Activated naive CD4-positive, alpha-beta T cell treated with anti-CD3 and anti-CD28 coated beads, Interleukin-2, amount 10 ng/mL, durations not matched to agents 7 days and 5 days (primary cell): ENCODE results near the gene LXN.

Experiments used
- CTCF ChIA-PET: fragments of 350-600 bp; sonication (Branson Sonifier 250); formaldehyde crosslinking; loops from one replicate; lab custom pipeline; 2021; ENCODE audit warnings: antibody characterized with exemption; lab: Charles Lee
- DNase-seq: peaks from one replicate; pipeline ENCODE4 v3.0.0-alpha.2; 2020
- H3K27ac Mint-ChIP-seq: one replicate; pipeline ENCODE4 v1.8.0; 2021; ENCODE audit warnings: mild to moderate bottlenecking, moderate library complexity, mixed read lengths
- H3K27me3 Mint-ChIP-seq: one replicate; pipeline ENCODE4 v1.8.0; 2021; ENCODE audit warnings: mild to moderate bottlenecking, mixed read lengths
- H3K36me3 Mint-ChIP-seq: one replicate; pipeline ENCODE4 v1.8.0; 2021; ENCODE audit warnings: mixed read lengths
- H3K4me1 Mint-ChIP-seq: one replicate; pipeline ENCODE4 v1.8.0; 2021; ENCODE audit warnings: mixed read lengths
- H3K4me3 Mint-ChIP-seq: one replicate; pipeline ENCODE4 v1.8.0; 2021; ENCODE audit warnings: mild to moderate bottlenecking, moderate library complexity, mixed read lengths
- H3K9me3 Mint-ChIP-seq: one replicate; pipeline ENCODE4 v1.8.0; 2021; ENCODE audit warnings: mixed read lengths

LXN gene

GRCh38 chr3:158659454-158660237 lies 12.8 kb downstream of the LXN start:
- no peak overlapping the region for H3K4me3 Mint-ChIP-seq
- H3K27me3 Mint-ChIP-seq: no peaks in the 10 kb centered on the region
- CTCF ChIA-PET: interaction anchor here (0.7 to 4.0 kb wide), 17 partner anchors 8 to 187 kb away, joined by 3 to 83 read pairs (median 6); partner anchors contain the start of genes GFM1, LXN and MFSD1
- no peak overlapping the region for H3K27ac Mint-ChIP-seq
- no peaks in the 10 kb centered on the region for H3K9me3 Mint-ChIP-seq
- peaks cover 27% of the 10 kb centered on the region for H3K36me3 Mint-ChIP-seq
- peaks cover 8% of the 10 kb centered on the region for H3K4me1 Mint-ChIP-seq
- peak; percentile 66 for DNase-seq

DNA sequence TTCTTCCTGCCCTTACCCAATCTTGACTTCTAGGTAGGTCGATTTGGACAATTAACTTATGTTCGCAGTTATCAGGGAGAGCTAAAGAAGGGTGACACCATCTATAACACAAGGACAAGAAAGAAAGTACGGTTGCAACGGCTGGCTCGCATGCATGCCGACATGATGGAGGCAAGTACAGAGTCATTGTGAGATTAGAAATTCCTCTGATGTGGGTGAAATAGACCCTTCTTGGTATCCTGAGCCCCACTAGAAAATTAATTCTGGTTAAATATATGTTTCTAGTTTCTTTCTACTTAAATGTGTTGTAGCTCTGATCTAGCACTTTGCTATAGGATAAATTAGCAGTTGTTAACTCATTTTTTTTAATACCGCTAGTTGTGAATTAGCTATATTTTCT lies 13.6 kb downstream of the LXN start:
- H3K4me1 Mint-ChIP-seq: peaks cover 8% of the 10 kb centered on the region
- no peak for DNase-seq
- no peak overlapping the region for H3K4me3 Mint-ChIP-seq
- H3K27me3 Mint-ChIP-seq: no peaks in the 10 kb centered on the region
- peaks cover 23% of the 10 kb centered on the region for H3K36me3 Mint-ChIP-seq
- H3K27ac Mint-ChIP-seq: no peak overlapping the region
- CTCF ChIA-PET: interaction anchor here (0.9 to 4.0 kb wide), 14 partner anchors 11 to 143 kb away, joined by 3 to 83 read pairs (median 7); partner anchors contain the start of genes GFM1, LXN and MFSD1
- H3K9me3 Mint-ChIP-seq: no peaks in the 10 kb centered on the region

- DNase-seq: no peak
- no peak overlapping the region for H3K4me3 Mint-ChIP-seq
- no peaks in the 10 kb centered on the region for H3K27me3 Mint-ChIP-seq
- peaks cover 5% of the 10 kb centered on the region for H3K4me1 Mint-ChIP-seq
- H3K9me3 Mint-ChIP-seq: no peaks in the 10 kb centered on the region
- CTCF ChIA-PET: interaction anchor here (2.0 to 2.5 kb wide), 2 partner anchors 8 kb away, joined by 9 to 10 read pairs; partner anchors contain the start of gene GFM1
- H3K36me3 Mint-ChIP-seq: peaks cover 31% of the 10 kb centered on the region
- no peak overlapping the region for H3K27ac Mint-ChIP-seq
Observed at GRCh38 chr3:158652463-158652862, 20.0 kb downstream of the LXN start.

- H3K27ac Mint-ChIP-seq: no peak overlapping the region
- no peaks in the 10 kb centered on the region for H3K27me3 Mint-ChIP-seq
- CTCF ChIA-PET: interaction anchor here (2.0 kb wide), 2 partner anchors 9 to 76 kb away, joined by 6 to 9 read pairs; no protein-coding TSS in a partner anchor
- peaks cover 11% of the 10 kb centered on the region for H3K4me1 Mint-ChIP-seq
- no peak for DNase-seq
- H3K9me3 Mint-ChIP-seq: no peaks in the 10 kb centered on the region
- H3K36me3 Mint-ChIP-seq: peaks cover 29% of the 10 kb centered on the region
- no peak overlapping the region for H3K4me3 Mint-ChIP-seq
Observed at GRCh38 chr3:158651192-158651591, 21.3 kb downstream of the LXN start.

GRCh38 chr3:158649791-158650190 lies 22.7 kb downstream of the LXN start:
- DNase-seq: no peak
- no peaks in the 10 kb centered on the region for H3K27me3 Mint-ChIP-seq
- H3K4me1 Mint-ChIP-seq: peaks cover 22% of the 10 kb centered on the region
- CTCF ChIA-PET: interaction anchor here (0.8 to 2.0 kb wide), 2 partner anchors 78 to 174 kb away, joined by 3 to 6 read pairs; no protein-coding TSS in a partner anchor
- H3K9me3 Mint-ChIP-seq: no peaks in the 10 kb centered on the region
- no peak overlapping the region for H3K4me3 Mint-ChIP-seq
- peak overlapping the region; percentile 12 for H3K27ac Mint-ChIP-seq
- peaks cover 25% of the 10 kb centered on the region for H3K36me3 Mint-ChIP-seq

DNA sequence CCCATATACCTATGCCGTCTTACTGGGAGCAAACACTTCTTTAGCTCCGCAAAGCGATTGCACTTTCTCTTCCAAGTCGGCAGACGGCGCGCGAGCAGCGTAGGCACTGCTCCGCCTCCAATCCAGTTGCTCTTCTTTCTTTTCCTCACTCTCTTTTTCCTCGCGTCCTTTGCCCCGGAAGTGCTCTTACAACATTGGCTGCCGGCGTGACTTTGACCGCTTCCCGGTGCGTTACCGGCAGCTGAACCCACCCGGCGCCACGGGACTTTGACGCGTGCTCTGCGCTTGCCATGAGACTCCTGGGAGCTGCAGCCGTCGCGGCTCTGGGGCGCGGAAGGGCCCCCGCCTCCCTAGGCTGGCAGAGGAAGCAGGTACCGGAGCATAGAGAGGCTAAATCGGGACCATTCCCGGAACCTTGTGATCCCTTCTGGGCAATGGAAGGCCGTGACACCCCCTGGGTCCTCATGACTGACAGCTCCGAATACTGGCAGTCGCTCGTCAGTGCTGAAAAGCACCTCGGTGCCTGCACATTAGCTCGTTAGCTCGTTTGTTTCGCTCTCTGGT lies 28.0 kb downstream of the LXN start, which contains the start of gene GFM1:
Gene GFM1 (plus strand): TSS at position 183 of the 564 bp plus-strand sequence. CDS start 108 bp downstream, at position 291.
- DNase-seq: peak; percentile 93
- CTCF ChIA-PET: interaction anchor here (0.6 to 3.2 kb wide), 18 partner anchors 9 to 609 kb away, joined by 3 to 37 read pairs (median 6); partner anchors contain the start of genes LXN and MFSD1
- no peaks in the 10 kb centered on the region for H3K9me3 Mint-ChIP-seq
- peaks cover 15% of the 10 kb centered on the region for H3K36me3 Mint-ChIP-seq
- H3K4me1 Mint-ChIP-seq: peaks cover 30% of the 10 kb centered on the region
- no peaks in the 10 kb centered on the region for H3K27me3 Mint-ChIP-seq
- peak within 1 kb of the TSS; percentile 93 for H3K4me3 Mint-ChIP-seq
- peak within 1 kb of the TSS; percentile 81 for H3K27ac Mint-ChIP-seq

- CTCF ChIA-PET: interaction anchor here (1.1 to 2.3 kb wide), 2 partner anchors 11 to 73 kb away, joined by 3 to 10 read pairs; no protein-coding TSS in a partner anchor
- H3K36me3 Mint-ChIP-seq: peaks cover 3% of the 10 kb centered on the region
- no peak for DNase-seq
- H3K4me3 Mint-ChIP-seq: no peak overlapping the region
- H3K27me3 Mint-ChIP-seq: no peaks in the 10 kb centered on the region
- peaks cover 24% of the 10 kb centered on the region for H3K4me1 Mint-ChIP-seq
- H3K9me3 Mint-ChIP-seq: no peaks in the 10 kb centered on the region
- H3K27ac Mint-ChIP-seq: no peak overlapping the region
Observed at GRCh38 chr3:158642474-158643210, 29.8 kb downstream of the LXN start.

- DNase-seq: no peak
- peaks cover 3% of the 10 kb centered on the region for H3K36me3 Mint-ChIP-seq
- no peaks in the 10 kb centered on the region for H3K9me3 Mint-ChIP-seq
- no peaks in the 10 kb centered on the region for H3K27me3 Mint-ChIP-seq
- H3K27ac Mint-ChIP-seq: no peak overlapping the region
- H3K4me3 Mint-ChIP-seq: no peak overlapping the region
- H3K4me1 Mint-ChIP-seq: peaks cover 24% of the 10 kb centered on the region
- CTCF ChIA-PET: no interaction called here
Observed at GRCh38 chr3:158642005-158642404, 30.4 kb downstream of the LXN start.

DNA sequence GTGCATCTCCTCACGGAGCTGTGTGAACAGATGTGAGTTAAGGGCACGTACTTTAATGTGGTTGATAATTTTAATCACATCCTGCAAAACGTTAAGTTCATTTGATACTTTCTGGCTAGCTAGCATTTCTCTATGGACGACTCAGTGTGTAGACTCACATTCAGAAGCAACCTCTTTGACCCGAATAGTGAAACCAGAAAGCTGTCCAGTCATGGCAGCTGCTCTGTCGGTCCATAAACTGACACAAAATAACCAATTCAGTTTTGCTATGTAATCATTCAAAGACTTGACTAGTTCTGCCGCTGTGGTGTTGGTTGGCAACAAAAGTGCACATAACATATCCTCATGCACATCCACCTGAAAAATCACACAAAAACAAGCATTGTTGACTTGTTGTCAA lies 31.8 kb downstream of the LXN start:
- H3K27me3 Mint-ChIP-seq: no peaks in the 10 kb centered on the region
- no peak for DNase-seq
- peaks cover 14% of the 10 kb centered on the region for H3K4me1 Mint-ChIP-seq
- no peaks in the 10 kb centered on the region for H3K36me3 Mint-ChIP-seq
- no peak overlapping the region for H3K27ac Mint-ChIP-seq
- H3K9me3 Mint-ChIP-seq: peaks cover 1% of the 10 kb centered on the region
- CTCF ChIA-PET: no interaction called here
- H3K4me3 Mint-ChIP-seq: no peak overlapping the region

DNA sequence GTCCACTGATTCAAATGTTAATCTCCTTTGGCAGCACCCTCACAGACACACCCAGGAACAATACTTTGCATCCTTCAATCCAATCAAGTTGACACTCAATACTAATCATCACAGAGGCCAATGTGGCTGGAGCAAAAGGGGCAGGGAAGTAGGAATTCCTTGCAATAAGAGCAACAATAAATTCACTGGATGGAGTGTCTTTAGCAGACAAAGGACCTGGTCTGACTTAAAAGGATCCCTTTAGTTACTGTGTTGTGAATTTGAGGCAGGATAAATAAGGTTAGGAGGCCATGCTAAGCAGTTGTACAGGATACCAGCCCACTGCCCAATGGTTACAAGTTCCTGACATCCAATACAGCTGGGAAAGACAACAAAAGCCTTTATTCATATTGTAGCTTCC lies 40.5 kb downstream of the LXN start:
- Mint-ChIP-seq H3K4me1 (no peaks in the 10 kb centered on the region), H3K36me3 (no peaks in the 10 kb centered on the region), H3K4me3 (no peak overlapping the region), H3K27ac (no peak overlapping the region), H3K27me3 (peaks cover 4% of the 10 kb centered on the region), H3K9me3 (peaks cover 1% of the 10 kb centered on the region)
- DNase-seq: no peak
- CTCF ChIA-PET: no interaction called here

GRCh38 chr3:158625881-158626280 lies 46.6 kb downstream of the LXN start:
- Mint-ChIP-seq H3K4me1 (no peaks in the 10 kb centered on the region), H3K4me3 (no peak overlapping the region), H3K27ac (no peak overlapping the region), H3K9me3 (peaks cover 6% of the 10 kb centered on the region), H3K27me3 (no peaks in the 10 kb centered on the region), H3K36me3 (no peaks in the 10 kb centered on the region)
- CTCF ChIA-PET: no interaction called here
- no peak for DNase-seq

- Mint-ChIP-seq H3K4me1 (no peaks in the 10 kb centered on the region), H3K36me3 (no peaks in the 10 kb centered on the region), H3K27me3 (no peaks in the 10 kb centered on the region), H3K27ac (no peak overlapping the region), H3K9me3 (peaks cover 8% of the 10 kb centered on the region), H3K4me3 (no peak overlapping the region)
- CTCF ChIA-PET: no interaction called here
- no peak for DNase-seq
Observed at GRCh38 chr3:158617982-158618875, 54.2 kb downstream of the LXN start.
